HepG2 (cell line): ENCODE results near the gene SCRT2. TPM values are rescaled to one million over a fixed set of nuclear protein-coding genes. Genes with fewer than 3 reads are reported as not detected.

Experiments used
- FOSL1 ChIP-seq: sonication (generic); formaldehyde crosslinking; IDR thresholded peaks from 2 replicates; pipeline ENCODE4 v1.9.0; 2021; ENCODE audit warnings: missing genetic modification reagents, borderline replicate concordance
- GTF3A ChIP-seq: sonication (generic); formaldehyde crosslinking; conservative IDR thresholded peaks from 2 replicates; pipeline ENCODE4 v1.4.0; 2020; ENCODE audit warnings: mild to moderate bottlenecking, missing genetic modification reagents
- HNF4A ChIP-seq: sonication (generic); formaldehyde crosslinking; IDR thresholded peaks from 2 replicates; pipeline ENCODE4 v1.4.0; 2020; ENCODE audit warnings: missing genetic modification reagents
- HNF4G ChIP-seq, 2 experiments: sonication (generic) in 1 of 2; formaldehyde crosslinking in 1 of 2; IDR thresholded peaks; 2 replicates each; pipeline versions ENCODE4 v1.4.0 to v1.6.1; 2011 to 2020; ENCODE audit warnings: borderline replicate concordance in 2 of 2, low read depth in 2 of 2, mild to moderate bottlenecking in 2 of 2, low read length in 1 of 2, missing genetic modification reagents in 1 of 2, moderate library complexity in 1 of 2
- MATR3 ChIP-seq: sonication (generic); formaldehyde crosslinking; IDR thresholded peaks from 2 replicates; pipeline ENCODE4 v1.4.0; 2020; ENCODE audit warnings: missing genetic modification reagents
- NAIF1 ChIP-seq: sonication (generic); formaldehyde crosslinking; IDR thresholded peaks from 2 replicates; pipeline ENCODE4 v1.5.0; 2020; ENCODE audit warnings: mild to moderate bottlenecking, missing genetic modification reagents, borderline replicate concordance
- NCOR1 ChIP-seq: fragments of 200-600 bp; sonication (generic); IDR thresholded peaks from 2 replicates; pipeline ENCODE4 v1.7.0; 2017; ENCODE audit warnings: antibody characterized with exemption, low read length, borderline replicate concordance
- NR2F6 ChIP-seq, 2 experiments: IDR thresholded peaks; 2 replicates each; pipeline ENCODE4 v1.6.1; 2016; ENCODE audit warnings: antibody characterized with exemption in 1 of 2, mild to moderate bottlenecking in 1 of 2
- SRY ChIP-seq: sonication (generic); formaldehyde crosslinking; IDR thresholded peaks from 2 replicates; pipeline ENCODE4 v1.8.0; 2022; ENCODE audit warnings: mild to moderate bottlenecking, missing genetic modification reagents
- TRIM24 ChIP-seq: sonication (generic); formaldehyde crosslinking; IDR thresholded peaks from 2 replicates; pipeline ENCODE4 v1.8.0; 2022; ENCODE audit warnings: mild to moderate bottlenecking, missing genetic modification reagents
- ZNF180 ChIP-seq: sonication (generic); formaldehyde crosslinking; IDR thresholded peaks from 2 replicates; pipeline ENCODE4 v1.4.0; 2020; ENCODE audit warnings: low read depth, missing genetic modification reagents, borderline replicate concordance
- ZNF562 ChIP-seq: sonication (generic); formaldehyde crosslinking; IDR thresholded peaks from 2 replicates; pipeline ENCODE4 v1.8.0; 2022; ENCODE audit warnings: missing genetic modification reagents, borderline replicate concordance
- ZNF652 ChIP-seq: IDR thresholded peaks from 2 replicates; pipeline ENCODE4 v1.6.1; 2016; ENCODE audit warnings: low read depth, borderline replicate concordance
- ZNF768 ChIP-seq: sonication (generic); formaldehyde crosslinking; IDR thresholded peaks from 2 replicates; pipeline ENCODE4 v1.4.0; 2020; ENCODE audit warnings: missing genetic modification reagents
- ZNF772 ChIP-seq: sonication (generic); formaldehyde crosslinking; IDR thresholded peaks from 2 replicates; pipeline ENCODE4 v1.5.0; 2020; ENCODE audit warnings: mild to moderate bottlenecking, missing genetic modification reagents
- polyA plus RNA-seq, 8 experiments: library from polyadenylated mRNA; depleted of rRNA in 3 of 8; stranded (reverse) in 7 of 8; unstranded in 1 of 8; fragments of >200 nt; fragmentation: Illumina TruSeq in 4 of 8; extraction: Trizol in 4 of 8; gene quantifications; 2 replicates each; pipeline versions ENCODE4 v1.2.1 to v1.2.3, GENCODE V29; 2011 to 2016; ENCODE audit warnings: low read depth in 4 of 8, missing spikeins in 1 of 8, mixed read lengths in 1 of 8; ENCODE audit not compliant: insufficient read depth in 1 of 8
- total RNA-seq, 5 experiments: library from RNA; depleted of rRNA; stranded (reverse); fragments of >200 nt; fragmentation: Illumina TruSeq; extraction: Trizol; gene quantifications; 2 replicates each; pipeline ENCODE4 v1.2.3, GENCODE V29; 2016; ENCODE audit warnings: low read depth in 1 of 5
- TF ChIP-seq, protein P1 (sequence below): sonication (generic); formaldehyde crosslinking; IDR thresholded peaks from 2 replicates; pipeline ENCODE4 v1.4.0; 2020; ENCODE audit warnings: missing genetic modification reagents
- TF ChIP-seq, protein P2 (sequence below): sonication (generic); formaldehyde crosslinking; IDR thresholded peaks from 2 replicates; pipeline ENCODE4 v1.5.0; 2020; ENCODE audit warnings: missing genetic modification reagents, mild to moderate bottlenecking, borderline replicate concordance
- TF ChIP-seq, protein P3 (sequence below): sonication (generic); formaldehyde crosslinking; IDR thresholded peaks from 2 replicates; pipeline ENCODE4 v1.4.0; 2020; ENCODE audit warnings: mild to moderate bottlenecking, low read depth, missing genetic modification reagents
- TF ChIP-seq, protein P4 (sequence below): IDR thresholded peaks from 2 replicates; pipeline ENCODE4 v1.6.1; 2016; ENCODE audit warnings: missing genetic modification reagents, missing compliant biosample characterization

Gene SCRT2
- total and polyA plus RNA-seq, 2 of the 13 experiments (the other 11 are each of a cell fraction or from before 2014, with no cell fraction given): not detected

DNA sequence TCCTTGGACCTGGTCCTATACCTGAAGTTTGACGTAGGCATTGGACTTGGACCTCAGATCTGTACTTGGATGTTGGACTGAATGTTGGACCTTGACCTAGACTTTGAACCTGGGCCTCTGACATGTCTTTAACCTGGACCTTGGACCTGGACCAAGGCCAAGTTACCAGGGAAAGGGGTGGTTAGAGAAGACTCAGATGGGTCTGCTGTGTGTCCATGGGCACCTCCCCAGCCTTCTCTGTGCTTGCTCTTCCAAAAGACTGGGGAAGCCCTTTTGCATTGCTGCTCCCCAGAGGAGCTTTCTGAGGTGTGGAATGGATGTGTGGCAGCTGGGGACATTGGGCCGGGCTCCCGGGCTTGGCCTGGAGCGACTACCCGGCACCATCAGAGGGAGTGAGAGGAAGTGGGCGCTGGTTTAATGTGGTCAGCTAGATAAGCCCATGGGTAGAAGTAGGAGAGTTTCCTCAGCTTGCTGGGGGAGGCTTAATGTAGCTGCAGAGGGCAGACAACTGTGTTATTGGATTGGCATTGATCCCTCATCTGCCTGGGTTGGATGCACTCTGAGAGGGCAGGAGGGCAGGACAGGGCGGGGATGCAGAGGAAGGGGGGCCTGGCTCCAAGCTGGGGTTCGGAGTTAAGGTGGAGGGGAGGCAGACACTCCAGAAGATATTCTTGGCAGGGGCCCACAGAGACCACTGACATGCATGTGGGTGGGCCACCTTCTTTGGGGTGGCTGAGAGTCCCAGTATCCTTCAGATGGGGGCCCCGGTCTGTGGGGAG lies 4.2 kb downstream of the SCRT2 start (continued):
- TF ChIP-seq, protein P1, sequence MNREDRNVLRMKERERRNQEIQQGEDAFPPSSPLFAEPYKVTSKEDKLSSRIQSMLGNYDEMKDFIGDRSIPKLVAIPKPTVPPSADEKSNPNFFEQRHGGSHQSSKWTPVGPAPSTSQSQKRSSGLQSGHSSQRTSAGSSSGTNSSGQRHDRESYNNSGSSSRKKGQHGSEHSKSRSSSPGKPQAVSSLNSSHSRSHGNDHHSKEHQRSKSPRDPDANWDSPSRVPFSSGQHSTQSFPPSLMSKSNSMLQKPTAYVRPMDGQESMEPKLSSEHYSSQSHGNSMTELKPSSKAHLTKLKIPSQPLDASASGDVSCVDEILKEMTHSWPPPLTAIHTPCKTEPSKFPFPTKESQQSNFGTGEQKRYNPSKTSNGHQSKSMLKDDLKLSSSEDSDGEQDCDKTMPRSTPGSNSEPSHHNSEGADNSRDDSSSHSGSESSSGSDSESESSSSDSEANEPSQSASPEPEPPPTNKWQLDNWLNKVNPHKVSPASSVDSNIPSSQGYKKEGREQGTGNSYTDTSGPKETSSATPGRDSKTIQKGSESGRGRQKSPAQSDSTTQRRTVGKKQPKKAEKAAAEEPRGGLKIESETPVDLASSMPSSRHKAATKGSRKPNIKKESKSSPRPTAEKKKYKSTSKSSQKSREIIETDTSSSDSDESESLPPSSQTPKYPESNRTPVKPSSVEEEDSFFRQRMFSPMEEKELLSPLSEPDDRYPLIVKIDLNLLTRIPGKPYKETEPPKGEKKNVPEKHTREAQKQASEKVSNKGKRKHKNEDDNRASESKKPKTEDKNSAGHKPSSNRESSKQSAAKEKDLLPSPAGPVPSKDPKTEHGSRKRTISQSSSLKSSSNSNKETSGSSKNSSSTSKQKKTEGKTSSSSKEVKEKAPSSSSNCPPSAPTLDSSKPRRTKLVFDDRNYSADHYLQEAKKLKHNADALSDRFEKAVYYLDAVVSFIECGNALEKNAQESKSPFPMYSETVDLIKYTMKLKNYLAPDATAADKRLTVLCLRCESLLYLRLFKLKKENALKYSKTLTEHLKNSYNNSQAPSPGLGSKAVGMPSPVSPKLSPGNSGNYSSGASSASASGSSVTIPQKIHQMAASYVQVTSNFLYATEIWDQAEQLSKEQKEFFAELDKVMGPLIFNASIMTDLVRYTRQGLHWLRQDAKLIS: no peak
- no peak for TF ChIP-seq MATR3 (CRISPR knock-in tag)
- peak; percentile 76 for TF ChIP-seq HNF4G (IDR thresholded peaks at IDR 0.05; ENCODE audit: borderline replicate concordance, low read depth, low read length)
- TF ChIP-seq HNF4G (CRISPR knock-in tag; IDR thresholded peaks at IDR 0.05; ENCODE audit: borderline replicate concordance, low read depth): no peak
- TF ChIP-seq TRIM24 (CRISPR knock-in tag): no peak
- no peak for TF ChIP-seq ZNF562
- TF ChIP-seq NAIF1 (CRISPR knock-in tag): no peak
- peak; percentile 91 for TF ChIP-seq ZNF768
- no peak for TF ChIP-seq ZNF772
- no peak for TF ChIP-seq GTF3A
- TF ChIP-seq, protein P2, sequence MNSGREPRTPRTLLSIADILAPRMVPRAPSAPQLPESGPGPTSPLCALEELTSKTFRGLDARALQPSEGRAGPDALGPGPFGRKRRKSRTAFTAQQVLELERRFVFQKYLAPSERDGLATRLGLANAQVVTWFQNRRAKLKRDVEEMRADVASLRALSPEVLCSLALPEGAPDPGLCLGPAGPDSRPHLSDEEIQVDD (CRISPR knock-in tag): no peak
- TF ChIP-seq, protein P3, sequence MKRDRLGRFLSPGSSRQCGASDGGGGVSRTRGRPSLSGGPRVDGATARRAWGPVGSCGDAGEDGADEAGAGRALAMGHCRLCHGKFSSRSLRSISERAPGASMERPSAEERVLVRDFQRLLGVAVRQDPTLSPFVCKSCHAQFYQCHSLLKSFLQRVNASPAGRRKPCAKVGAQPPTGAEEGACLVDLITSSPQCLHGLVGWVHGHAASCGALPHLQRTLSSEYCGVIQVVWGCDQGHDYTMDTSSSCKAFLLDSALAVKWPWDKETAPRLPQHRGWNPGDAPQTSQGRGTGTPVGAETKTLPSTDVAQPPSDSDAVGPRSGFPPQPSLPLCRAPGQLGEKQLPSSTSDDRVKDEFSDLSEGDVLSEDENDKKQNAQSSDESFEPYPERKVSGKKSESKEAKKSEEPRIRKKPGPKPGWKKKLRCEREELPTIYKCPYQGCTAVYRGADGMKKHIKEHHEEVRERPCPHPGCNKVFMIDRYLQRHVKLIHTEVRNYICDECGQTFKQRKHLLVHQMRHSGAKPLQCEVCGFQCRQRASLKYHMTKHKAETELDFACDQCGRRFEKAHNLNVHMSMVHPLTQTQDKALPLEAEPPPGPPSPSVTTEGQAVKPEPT: no peak
- no peak for TF ChIP-seq SRY
- no peak for TF ChIP-seq ZNF180
- no peak for TF ChIP-seq ZNF652 (CRISPR knock-in tag)
- peak; percentile 96 for TF ChIP-seq NCOR1
- peak; percentile 20; the same call in 1 of the 2 replicates for TF ChIP-seq NR2F6 (IDR thresholded peaks at IDR 0.05)
- TF ChIP-seq NR2F6 (CRISPR knock-in tag; IDR thresholded peaks at IDR 0.05): no peak
- no peak for TF ChIP-seq FOSL1 (CRISPR knock-in tag)
- TF ChIP-seq HNF4A: peak; percentile 76
- TF ChIP-seq, protein P4, sequence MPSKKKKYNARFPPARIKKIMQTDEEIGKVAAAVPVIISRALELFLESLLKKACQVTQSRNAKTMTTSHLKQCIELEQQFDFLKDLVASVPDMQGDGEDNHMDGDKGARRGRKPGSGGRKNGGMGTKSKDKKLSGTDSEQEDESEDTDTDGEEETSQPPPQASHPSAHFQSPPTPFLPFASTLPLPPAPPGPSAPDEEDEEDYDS (CRISPR knock-in tag): no peak
